ENCODE results near the gene TUBGCP6.
"Not testable (repeated sequence)": the region's sequence is repeated elsewhere in the genome, so short reads cannot be mapped to it uniquely, and the experiment has no call there.

Gene TUBGCP6

GRCh38 chr22:50277761-50278160, 32.9 kb upstream of the TUBGCP6 start:
- intact Hi-C loops (cut with DNase I; ENCODE audit: low total_unique reads): loop anchor here (2.0 kb wide), 1 partner anchor 49 kb away; the partner anchor contains the start of gene DENND6B
- H3K36me3 ChIP-seq: peaks cover 74 to 85% (median 80%) of the 10 kb centered on the region in 3 donors
- no peak for TF ChIP-seq CTCF (IDR thresholded peaks at IDR 0.05)
- H3K9me3 ChIP-seq: no peaks in the 10 kb centered on the region
- DNase-seq: no peak
- peaks cover 0 to 2% of the 10 kb centered on the region in 2 donors for H3K27me3 ChIP-seq
- no peak overlapping the region for H3K4me3 ChIP-seq
- H3K27ac ChIP-seq: no peak overlapping the region
- peaks cover 0 to 15% (median 0%) of the 10 kb centered on the region in 4 donors for H3K4me1 ChIP-seq

GRCh38 chr22:50276143-50276542, 31.3 kb upstream of the TUBGCP6 start:
- H3K4me1 ChIP-seq: peaks cover 0 to 12% (median 11%) of the 10 kb centered on the region in 4 donors
- peak overlapping the region in 1 of 2 donors; percentile 45 for H3K27ac ChIP-seq
- intact Hi-C loops (cut with DNase I; ENCODE audit: low total_unique reads): loop anchor here (2.0 kb wide), 1 partner anchor 51 kb away; the partner anchor contains the start of gene DENND6B
- no peaks in the 10 kb centered on the region for H3K9me3 ChIP-seq
- peak in 1 of 2 donors; percentile 84 for DNase-seq
- H3K27me3 ChIP-seq: peaks cover 4 to 16% of the 10 kb centered on the region in 2 donors
- H3K36me3 ChIP-seq: peaks cover 57 to 69% (median 64%) of the 10 kb centered on the region in 3 donors
- peak; percentile 14 to 59 for TF ChIP-seq CTCF (IDR thresholded peaks at IDR 0.05)
- H3K4me3 ChIP-seq: no peak overlapping the region

GRCh38 chr22:50275181-50276055, 30.6 kb upstream of the TUBGCP6 start:
- H3K36me3 ChIP-seq: peaks cover 50 to 62% (median 57%) of the 10 kb centered on the region in 3 donors
- intact Hi-C loops (cut with DNase I; ENCODE audit: low total_unique reads): loop anchor here (2.0 kb wide), 1 partner anchor 51 kb away; the partner anchor contains the start of gene DENND6B
- DNase-seq: no peak
- H3K27ac ChIP-seq: peak overlapping the region in 1 of 2 donors; percentile 20
- H3K4me1 ChIP-seq: peaks cover 0 to 19% (median 18%) of the 10 kb centered on the region in 4 donors
- peaks cover 4 to 17% of the 10 kb centered on the region in 2 donors for H3K27me3 ChIP-seq
- no peaks in the 10 kb centered on the region for H3K9me3 ChIP-seq
- H3K4me3 ChIP-seq: no peak overlapping the region
- no peak for TF ChIP-seq CTCF (IDR thresholded peaks at IDR 0.05)

GRCh38 chr22:50274771-50275170, 29.9 kb upstream of the TUBGCP6 start:
- no peak for TF ChIP-seq CTCF (IDR thresholded peaks at IDR 0.05)
- H3K27me3 ChIP-seq: peaks cover 4 to 17% of the 10 kb centered on the region in 2 donors
- no peak overlapping the region for H3K4me3 ChIP-seq
- no peak overlapping the region for H3K27ac ChIP-seq
- no peak for DNase-seq
- H3K9me3 ChIP-seq: no peaks in the 10 kb centered on the region
- H3K4me1 ChIP-seq: peaks cover 0 to 24% (median 22%) of the 10 kb centered on the region in 4 donors
- intact Hi-C loops (cut with DNase I; ENCODE audit: low total_unique reads): no loop called here
- peaks cover 44 to 55% (median 50%) of the 10 kb centered on the region in 3 donors for H3K36me3 ChIP-seq

- intact Hi-C loops (cut with DNase I; ENCODE audit: low total_unique reads): no loop called here
- Histone ChIP-seq H3K9me3 (no peaks in the 10 kb centered on the region), H3K36me3 (peaks cover 39 to 51% (median 46%) of the 10 kb centered on the region in 3 donors), H3K4me3 (no peak overlapping the region), H3K4me1 (peaks cover 0 to 28% (median 26%) of the 10 kb centered on the region in 4 donors), H3K27ac (no peak overlapping the region), H3K27me3 (peaks cover 4 to 17% of the 10 kb centered on the region in 2 donors)
- DNase-seq: no peak
- peak in 1 of 2 experiments; percentile 27 for TF ChIP-seq CTCF (IDR thresholded peaks at IDR 0.05)
Measured at GRCh38 chr22:50274311-50274710, 29.5 kb upstream of the TUBGCP6 start.

GRCh38 chr22:50273781-50274180, 29.0 kb upstream of the TUBGCP6 start:
- H3K4me1 ChIP-seq: peaks cover 0 to 34% (median 29%) of the 10 kb centered on the region in 4 donors
- not testable (repeated sequence) for H3K27ac ChIP-seq

GRCh38 chr22:50273352-50273751, 28.5 kb upstream of the TUBGCP6 start:
- peaks cover 30 to 41% (median 36%) of the 10 kb centered on the region in 3 donors for H3K36me3 ChIP-seq
- intact Hi-C loops (cut with DNase I; ENCODE audit: low total_unique reads); H3K27ac ChIP-seq; H3K4me3 ChIP-seq; DNase-seq; H3K9me3 ChIP-seq: not testable (repeated sequence)
- H3K27me3 ChIP-seq: peaks cover 4 to 17% of the 10 kb centered on the region in 2 donors
- peaks cover 0 to 38% (median 31%) of the 10 kb centered on the region in 4 donors for H3K4me1 ChIP-seq

More at GRCh38 chr22:50273781-50274180, 29.0 kb upstream of the TUBGCP6 start:
- H3K4me3 ChIP-seq; intact Hi-C loops (cut with DNase I; ENCODE audit: low total_unique reads); DNase-seq; H3K9me3 ChIP-seq: not testable (repeated sequence)
- peaks cover 34 to 45% (median 41%) of the 10 kb centered on the region in 3 donors for H3K36me3 ChIP-seq
- H3K27me3 ChIP-seq: peaks cover 4 to 17% of the 10 kb centered on the region in 2 donors

Data from tibial artery (tissue), 4 donors.